Gastrocnemius medialis (tissue), 4 donors: ENCODE measurements around the gene GGTA1.
"Not testable (repeated sequence)": the region's sequence is repeated elsewhere in the genome, so short reads cannot be mapped to it uniquely, and the experiment has no call there.

ENCODE experiments used
- CTCF ChIP-seq, 5 experiments: fragments of 450-650 bp in 3 of 5; fragments of 200-600 bp in 2 of 5; sonication (generic) in 2 of 5; IDR thresholded peaks in 4 of 5; conservative IDR thresholded peaks in 1 of 5; 1 replicate in 4 of 5; 2 replicates in 1 of 5; pipeline ENCODE4 v1.5.1; 2016 to 2019; ENCODE audit warnings: antibody characterized with exemption in 5 of 5, mild to moderate bottlenecking in 3 of 5, moderate library complexity in 3 of 5
- POLR2A ChIP-seq, 2 donors: fragments of 450-650 bp; IDR thresholded peaks; one replicate each; pipeline ENCODE4 v1.6.1; 2017; ENCODE audit warnings: antibody characterized with exemption in 2 of 2, mild to moderate bottlenecking in 2 of 2, moderate library complexity in 2 of 2

- TF ChIP-seq CTCF (IDR thresholded peaks at IDR 0.05 in 4 of 5, conservative IDR thresholded peaks at IDR 0.05 in 1 of 5); POLR2A (IDR thresholded peaks at IDR 0.05): not testable (repeated sequence)
These were observed 13.5 kb upstream of the GGTA1 start for GRCh38 chr9:121513166-121513565.
